Measurements from ENCODE around the gene AS3MT.
"Not testable (repeated sequence)": the region's sequence is repeated elsewhere in the genome, so short reads cannot be mapped to it uniquely, and the experiment has no call there.

Gene AS3MT

GRCh38 chr10:102869258-102870198, at the start of gene AS3MT:
TSS of gene AS3MT (plus strand) at chr10:102869470. CDS start at chr10:102869593, 123 bp downstream.
- no peak for DNase-seq (ENCODE audit: extremely low spot score, insufficient read length, low read depth)
- no peak for FAIRE-seq

- DNase-seq (ENCODE audit: extremely low spot score, insufficient read length, low read depth); FAIRE-seq: not testable (repeated sequence)
Measured at GRCh38 chr10:102820008-102820407, 49.3 kb upstream of the AS3MT start.

GRCh38 chr10:102822222-102822621, 47.0 kb upstream of the AS3MT start:
- FAIRE-seq (no peak), DNase-seq (ENCODE audit: extremely low spot score, insufficient read length, low read depth) (no peak)

- FAIRE-seq, result no peak
- DNase-seq (ENCODE audit: extremely low spot score, insufficient read length, low read depth), result no peak
Measured at GRCh38 chr10:102824664-102825063, 44.6 kb upstream of the AS3MT start.

GRCh38 chr10:102826148-102826796, 43.0 kb upstream of the AS3MT start:
- no peak for FAIRE-seq
- DNase-seq (ENCODE audit: extremely low spot score, insufficient read length, low read depth), result no peak

- FAIRE-seq (no peak), DNase-seq (ENCODE audit: extremely low spot score, insufficient read length, low read depth) (no peak)
Measured at GRCh38 chr10:102827597-102827975, 41.7 kb upstream of the AS3MT start.

GRCh38 chr10:102831322-102832071, 37.8 kb upstream of the AS3MT start:
- FAIRE-seq, result no peak

GRCh38 chr10:102832248-102832647, 37.0 kb upstream of the AS3MT start:
- no peak for DNase-seq (ENCODE audit: extremely low spot score, insufficient read length, low read depth)
- FAIRE-seq, result no peak

More at GRCh38 chr10:102831322-102832071, 37.8 kb upstream of the AS3MT start:
- DNase-seq (ENCODE audit: extremely low spot score, insufficient read length, low read depth), result no peak

- DNase-seq (ENCODE audit: extremely low spot score, insufficient read length, low read depth), result no peak
- no peak for FAIRE-seq
Measured at GRCh38 chr10:102832987-102833386, 36.3 kb upstream of the AS3MT start.

GRCh38 chr10:102834143-102834542, 35.1 kb upstream of the AS3MT start:
- no peak for DNase-seq (ENCODE audit: extremely low spot score, insufficient read length, low read depth)
- FAIRE-seq, result no peak

GRCh38 chr10:102835007-102835482, 34.2 kb upstream of the AS3MT start:
- FAIRE-seq (peak; percentile 86), DNase-seq (ENCODE audit: extremely low spot score, insufficient read length, low read depth) (peak; percentile 62)

- FAIRE-seq, result no peak
- no peak for DNase-seq (ENCODE audit: extremely low spot score, insufficient read length, low read depth)
Measured at GRCh38 chr10:102837230-102837721, 32.0 kb upstream of the AS3MT start, which contains the start of gene CYP17A1. TSS of gene CYP17A1 (minus strand) at chr10:102837413. CDS start at chr10:102837361, 52 bp downstream.

- not testable (repeated sequence) for DNase-seq (ENCODE audit: extremely low spot score, insufficient read length, low read depth); FAIRE-seq
Measured at GRCh38 chr10:102838276-102838927, 30.9 kb upstream of the AS3MT start.

GRCh38 chr10:102841827-102842345, 27.4 kb upstream of the AS3MT start:
- DNase-seq (ENCODE audit: extremely low spot score, insufficient read length, low read depth) (no peak), FAIRE-seq (no peak)

GRCh38 chr10:102843139-102843538, 26.1 kb upstream of the AS3MT start:
- not testable (repeated sequence) for DNase-seq (ENCODE audit: extremely low spot score, insufficient read length, low read depth); FAIRE-seq

GRCh38 chr10:102844190-102844776, 25.0 kb upstream of the AS3MT start:
- DNase-seq (ENCODE audit: extremely low spot score, insufficient read length, low read depth); FAIRE-seq: not testable (repeated sequence)

GRCh38 chr10:102845352-102845902, 23.8 kb upstream of the AS3MT start:
- FAIRE-seq, result no peak

GRCh38 chr10:102850025-102850518, 19.2 kb upstream of the AS3MT start:
- no peak for FAIRE-seq
- DNase-seq (ENCODE audit: extremely low spot score, insufficient read length, low read depth), result no peak

More at GRCh38 chr10:102845352-102845902, 23.8 kb upstream of the AS3MT start:
- no peak for DNase-seq (ENCODE audit: extremely low spot score, insufficient read length, low read depth)

All from GM18507 (cell line).